ENCODE results near the gene MAEL.

DNA sequence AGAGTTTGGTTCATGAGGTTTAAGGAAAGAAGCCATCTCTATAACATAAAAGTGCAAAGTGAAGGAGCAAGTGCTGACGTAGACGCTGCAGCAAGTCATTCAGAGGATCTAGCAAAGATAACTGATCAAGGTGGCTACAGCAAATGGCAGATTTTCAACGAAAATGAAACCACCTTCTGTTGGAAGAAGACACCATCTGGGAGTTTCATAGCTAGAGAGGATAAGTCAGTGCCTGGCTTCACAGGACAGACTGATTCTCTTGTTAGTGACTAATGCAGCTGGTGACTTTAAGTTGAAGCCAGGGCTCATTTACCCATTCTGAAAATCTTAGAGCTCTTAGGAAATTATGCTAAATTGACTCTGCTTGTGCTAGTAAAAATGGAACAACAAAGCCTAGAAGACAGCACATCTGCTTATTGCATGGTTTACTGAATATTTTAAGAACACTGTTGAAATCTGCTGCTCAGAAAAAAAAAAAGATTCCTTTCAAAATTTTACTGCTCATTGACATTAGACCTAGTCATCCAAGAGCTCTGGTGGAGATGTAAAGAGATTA is 10.5 kb downstream of the MAEL start:
- TF ChIP-seq ZNF510 (tag by site-specific recombination; IDR thresholded peaks at IDR 0.05; ENCODE audit: insufficient replicate concordance) (no peak), TCF7L2 (IDR thresholded peaks at IDR 0.05; ENCODE audit: borderline replicate concordance, low read depth, low read length) (no peak), GLIS2 (tag by site-specific recombination; IDR thresholded peaks at IDR 0.05) (no peak), ZNF558 (tag by site-specific recombination; IDR thresholded peaks at IDR 0.05) (no peak), YY1 (tag by site-specific recombination; IDR thresholded peaks at IDR 0.05) (no peak), BCL11A (tag by site-specific recombination; IDR thresholded peaks at IDR 0.05; ENCODE audit: low read depth) (no peak)
- TF ChIP-seq, protein P1, sequence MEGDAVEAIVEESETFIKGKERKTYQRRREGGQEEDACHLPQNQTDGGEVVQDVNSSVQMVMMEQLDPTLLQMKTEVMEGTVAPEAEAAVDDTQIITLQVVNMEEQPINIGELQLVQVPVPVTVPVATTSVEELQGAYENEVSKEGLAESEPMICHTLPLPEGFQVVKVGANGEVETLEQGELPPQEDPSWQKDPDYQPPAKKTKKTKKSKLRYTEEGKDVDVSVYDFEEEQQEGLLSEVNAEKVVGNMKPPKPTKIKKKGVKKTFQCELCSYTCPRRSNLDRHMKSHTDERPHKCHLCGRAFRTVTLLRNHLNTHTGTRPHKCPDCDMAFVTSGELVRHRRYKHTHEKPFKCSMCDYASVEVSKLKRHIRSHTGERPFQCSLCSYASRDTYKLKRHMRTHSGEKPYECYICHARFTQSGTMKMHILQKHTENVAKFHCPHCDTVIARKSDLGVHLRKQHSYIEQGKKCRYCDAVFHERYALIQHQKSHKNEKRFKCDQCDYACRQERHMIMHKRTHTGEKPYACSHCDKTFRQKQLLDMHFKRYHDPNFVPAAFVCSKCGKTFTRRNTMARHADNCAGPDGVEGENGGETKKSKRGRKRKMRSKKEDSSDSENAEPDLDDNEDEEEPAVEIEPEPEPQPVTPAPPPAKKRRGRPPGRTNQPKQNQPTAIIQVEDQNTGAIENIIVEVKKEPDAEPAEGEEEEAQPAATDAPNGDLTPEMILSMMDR (tag by site-specific recombination; IDR thresholded peaks at IDR 0.05): no peak
- TF ChIP-seq, protein P2, sequence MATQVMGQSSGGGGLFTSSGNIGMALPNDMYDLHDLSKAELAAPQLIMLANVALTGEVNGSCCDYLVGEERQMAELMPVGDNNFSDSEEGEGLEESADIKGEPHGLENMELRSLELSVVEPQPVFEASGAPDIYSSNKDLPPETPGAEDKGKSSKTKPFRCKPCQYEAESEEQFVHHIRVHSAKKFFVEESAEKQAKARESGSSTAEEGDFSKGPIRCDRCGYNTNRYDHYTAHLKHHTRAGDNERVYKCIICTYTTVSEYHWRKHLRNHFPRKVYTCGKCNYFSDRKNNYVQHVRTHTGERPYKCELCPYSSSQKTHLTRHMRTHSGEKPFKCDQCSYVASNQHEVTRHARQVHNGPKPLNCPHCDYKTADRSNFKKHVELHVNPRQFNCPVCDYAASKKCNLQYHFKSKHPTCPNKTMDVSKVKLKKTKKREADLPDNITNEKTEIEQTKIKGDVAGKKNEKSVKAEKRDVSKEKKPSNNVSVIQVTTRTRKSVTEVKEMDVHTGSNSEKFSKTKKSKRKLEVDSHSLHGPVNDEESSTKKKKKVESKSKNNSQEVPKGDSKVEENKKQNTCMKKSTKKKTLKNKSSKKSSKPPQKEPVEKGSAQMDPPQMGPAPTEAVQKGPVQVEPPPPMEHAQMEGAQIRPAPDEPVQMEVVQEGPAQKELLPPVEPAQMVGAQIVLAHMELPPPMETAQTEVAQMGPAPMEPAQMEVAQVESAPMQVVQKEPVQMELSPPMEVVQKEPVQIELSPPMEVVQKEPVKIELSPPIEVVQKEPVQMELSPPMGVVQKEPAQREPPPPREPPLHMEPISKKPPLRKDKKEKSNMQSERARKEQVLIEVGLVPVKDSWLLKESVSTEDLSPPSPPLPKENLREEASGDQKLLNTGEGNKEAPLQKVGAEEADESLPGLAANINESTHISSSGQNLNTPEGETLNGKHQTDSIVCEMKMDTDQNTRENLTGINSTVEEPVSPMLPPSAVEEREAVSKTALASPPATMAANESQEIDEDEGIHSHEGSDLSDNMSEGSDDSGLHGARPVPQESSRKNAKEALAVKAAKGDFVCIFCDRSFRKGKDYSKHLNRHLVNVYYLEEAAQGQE (tag by site-specific recombination; IDR thresholded peaks at IDR 0.05): no peak

All from HEK293 (cell line).